ENCODE results near the gene EPG5. TPM values are rescaled to one million over a fixed set of nuclear protein-coding genes. Genes with fewer than 3 reads are reported as not detected.

EPG5 gene
- total and polyA plus RNA-seq, 5 experiments from 2014 or later = 2.8 to 53.5 (median 4.7) TPM

- H3K27ac Mint-ChIP-seq = no peak overlapping the region
- DNase-seq (no peak), ATAC-seq (no peak)
- POLR2A ChIA-PET = interaction anchor here (0.5 to 0.8 kb wide), 2 partner anchors 126 to 211 kb away, joined by 3 read pairs; no protein-coding TSS in a partner anchor
- H3K36me3 Mint-ChIP-seq = peaks cover 9 to 83% (median 32%) of the 10 kb centered on the region in 3 donors
- peaks cover 19 to 33% (median 32%) of the 10 kb centered on the region in 4 donors for H3K4me1 Mint-ChIP-seq
- peaks cover 0 to 8% (median 0%) of the 10 kb centered on the region in 9 donors for H3K9me3 Mint-ChIP-seq
- H3K27me3 Mint-ChIP-seq = no peaks in the 10 kb centered on the region
- no peak overlapping the region for H3K4me3 Mint-ChIP-seq
These were observed 89.7 kb downstream of the EPG5 start for GRCh38 chr18:45877403-45877802.

GRCh38 chr18:45876161-45876560, 91.0 kb downstream of the EPG5 start:
- no peaks in the 10 kb centered on the region for H3K27me3 Mint-ChIP-seq
- H3K4me3 Mint-ChIP-seq = no peak overlapping the region
- peaks cover 0 to 8% (median 0%) of the 10 kb centered on the region in 9 donors for H3K9me3 Mint-ChIP-seq
- DNase-seq = no peak
- POLR2A ChIA-PET = interaction anchor here (0.6 kb wide), 1 partner anchor 22 kb away, joined by 5 read pairs; no protein-coding TSS in a partner anchor
- peaks cover 22 to 38% (median 34%) of the 10 kb centered on the region in 4 donors for H3K4me1 Mint-ChIP-seq
- no peak for ATAC-seq
- peaks cover 14 to 80% (median 32%) of the 10 kb centered on the region in 3 donors for H3K36me3 Mint-ChIP-seq
- H3K27ac Mint-ChIP-seq = no peak overlapping the region

GRCh38 chr18:45874491-45875184, 92.5 kb downstream of the EPG5 start:
- Mint-ChIP-seq H3K9me3 (peaks cover 0 to 8% (median 0%) of the 10 kb centered on the region in 9 donors), H3K4me3 (peak overlapping the region in 9 of 10 donors; percentile 4 to 64 (median 44)), H3K27ac (peak overlapping the region; percentile 38 to 90 (median 78)), H3K27me3 (no peaks in the 10 kb centered on the region), H3K4me1 (peaks cover 15 to 31% (median 28%) of the 10 kb centered on the region in 4 donors), H3K36me3 (peaks cover 16 to 81% (median 43%) of the 10 kb centered on the region in 3 donors)
- ATAC-seq (peak; percentile 94 to 97), DNase-seq (peak in 8 of 10 donors; percentile 25 to 69 (median 46))
- POLR2A ChIA-PET = no interaction called here

GRCh38 chr18:45871431-45872084, 95.6 kb downstream of the EPG5 start:
- ATAC-seq (no peak), DNase-seq (no peak)
- Mint-ChIP-seq H3K4me3 (no peak overlapping the region), H3K36me3 (peaks cover 16 to 86% (median 52%) of the 10 kb centered on the region in 3 donors), H3K9me3 (peaks cover 0 to 8% (median 0%) of the 10 kb centered on the region in 9 donors), H3K27me3 (no peaks in the 10 kb centered on the region), H3K4me1 (peaks cover 14 to 28% (median 25%) of the 10 kb centered on the region in 4 donors), H3K27ac (no peak overlapping the region)
- POLR2A ChIA-PET = no interaction called here

- no peak overlapping the region for H3K27ac Mint-ChIP-seq
- DNase-seq (no peak), ATAC-seq (no peak)
- H3K4me3 Mint-ChIP-seq = no peak overlapping the region
- H3K4me1 Mint-ChIP-seq = peaks cover 14 to 25% (median 22%) of the 10 kb centered on the region in 4 donors
- H3K27me3 Mint-ChIP-seq = no peaks in the 10 kb centered on the region
- H3K36me3 Mint-ChIP-seq = peaks cover 14 to 89% (median 57%) of the 10 kb centered on the region in 3 donors
- H3K9me3 Mint-ChIP-seq = peaks cover 0 to 8% (median 0%) of the 10 kb centered on the region in 9 donors
- POLR2A ChIA-PET = interaction anchor here (0.7 kb wide), 1 partner anchor 249 kb away, joined by 4 read pairs; no protein-coding TSS in a partner anchor
These were observed 96.7 kb downstream of the EPG5 start for GRCh38 chr18:45870419-45870818.

GRCh38 chr18:45865466-45865865, 101.7 kb downstream of the EPG5 start:
- H3K9me3 Mint-ChIP-seq = no peaks in the 10 kb centered on the region
- ATAC-seq (no peak), DNase-seq (no peak)
- peaks cover 0 to 2% (median 0%) of the 10 kb centered on the region in 4 donors for H3K4me1 Mint-ChIP-seq
- POLR2A ChIA-PET = no interaction called here
- H3K27ac Mint-ChIP-seq = peak overlapping the region in 2 of 10 donors; percentile 28 to 51
- no peaks in the 10 kb centered on the region for H3K27me3 Mint-ChIP-seq
- peaks cover 0 to 95% (median 51%) of the 10 kb centered on the region in 3 donors for H3K36me3 Mint-ChIP-seq
- H3K4me3 Mint-ChIP-seq = no peak overlapping the region

GRCh38 chr18:45864081-45864480, 103.0 kb downstream of the EPG5 start:
- H3K27ac Mint-ChIP-seq = peak overlapping the region in 3 of 10 donors; percentile 41 to 84 (median 64)
- POLR2A ChIA-PET = no interaction called here

GRCh38 chr18:45863469-45863868, 103.7 kb downstream of the EPG5 start:
- peaks cover 0 to 98% (median 56%) of the 10 kb centered on the region in 3 donors for H3K36me3 Mint-ChIP-seq

More at GRCh38 chr18:45864081-45864480, 103.0 kb downstream of the EPG5 start:
- DNase-seq = no peak
- peaks cover 0 to 2% (median 0%) of the 10 kb centered on the region in 4 donors for H3K4me1 Mint-ChIP-seq
- H3K9me3 Mint-ChIP-seq = no peaks in the 10 kb centered on the region
- no peak overlapping the region for H3K4me3 Mint-ChIP-seq
- no peak for ATAC-seq
- H3K27me3 Mint-ChIP-seq = no peaks in the 10 kb centered on the region
- peaks cover 0 to 95% (median 52%) of the 10 kb centered on the region in 3 donors for H3K36me3 Mint-ChIP-seq

GRCh38 chr18:45861926-45862325, 105.2 kb downstream of the EPG5 start:
- POLR2A ChIA-PET = no interaction called here

More at GRCh38 chr18:45863469-45863868, 103.7 kb downstream of the EPG5 start:
- DNase-seq (no peak), ATAC-seq (no peak)
- no peaks in the 10 kb centered on the region for H3K27me3 Mint-ChIP-seq
- H3K9me3 Mint-ChIP-seq = no peaks in the 10 kb centered on the region
- H3K27ac Mint-ChIP-seq = peak overlapping the region in 1 of 10 donors; percentile 47
- POLR2A ChIA-PET = no interaction called here
- H3K4me3 Mint-ChIP-seq = no peak overlapping the region
- H3K4me1 Mint-ChIP-seq = peaks cover 0 to 2% (median 0%) of the 10 kb centered on the region in 4 donors

GRCh38 chr18:45860971-45861370, 106.2 kb downstream of the EPG5 start:
- POLR2A ChIA-PET = no interaction called here
- Mint-ChIP-seq H3K27ac (peak overlapping the region in 1 of 10 donors; percentile 29), H3K4me1 (peaks cover 0 to 2% (median 0%) of the 10 kb centered on the region in 4 donors), H3K36me3 (peaks cover 0 to 98% (median 49%) of the 10 kb centered on the region in 3 donors), H3K4me3 (no peak overlapping the region), H3K27me3 (no peaks in the 10 kb centered on the region), H3K9me3 (no peaks in the 10 kb centered on the region)
- DNase-seq = no peak
- ATAC-seq = no peak

More at GRCh38 chr18:45861926-45862325, 105.2 kb downstream of the EPG5 start:
- no peak for ATAC-seq
- peaks cover 0 to 2% (median 0%) of the 10 kb centered on the region in 4 donors for H3K4me1 Mint-ChIP-seq
- H3K36me3 Mint-ChIP-seq = peaks cover 0 to 99% (median 50%) of the 10 kb centered on the region in 3 donors
- H3K27ac Mint-ChIP-seq = peak overlapping the region in 5 of 10 donors; percentile 0 to 81 (median 43)
- no peaks in the 10 kb centered on the region for H3K9me3 Mint-ChIP-seq
- no peak overlapping the region for H3K4me3 Mint-ChIP-seq
- DNase-seq = no peak
- H3K27me3 Mint-ChIP-seq = no peaks in the 10 kb centered on the region

GRCh38 chr18:45860492-45860891, 106.6 kb downstream of the EPG5 start:
- no peaks in the 10 kb centered on the region for H3K27me3 Mint-ChIP-seq
- peaks cover 0 to 2% (median 0%) of the 10 kb centered on the region in 4 donors for H3K4me1 Mint-ChIP-seq
- DNase-seq (no peak), ATAC-seq (no peak)
- H3K27ac Mint-ChIP-seq = peak overlapping the region in 1 of 10 donors; percentile 36
- no peaks in the 10 kb centered on the region for H3K9me3 Mint-ChIP-seq
- POLR2A ChIA-PET = no interaction called here
- peaks cover 2 to 98% (median 45%) of the 10 kb centered on the region in 3 donors for H3K36me3 Mint-ChIP-seq
- H3K4me3 Mint-ChIP-seq = no peak overlapping the region

GRCh38 chr18:45859334-45859733, 107.8 kb downstream of the EPG5 start:
- Mint-ChIP-seq H3K36me3 (peaks cover 8 to 98% (median 36%) of the 10 kb centered on the region in 3 donors), H3K4me3 (no peak overlapping the region), H3K4me1 (peaks cover 0 to 2% (median 0%) of the 10 kb centered on the region in 4 donors), H3K27me3 (no peaks in the 10 kb centered on the region), H3K9me3 (no peaks in the 10 kb centered on the region), H3K27ac (peak overlapping the region in 2 of 10 donors; percentile 22 to 43)
- ATAC-seq (no peak), DNase-seq (no peak)
- POLR2A ChIA-PET = no interaction called here
